ENCODE measurements around the gene PRAC1.
A peak's percentile ranks its signal among the peaks of the same experiment; 100 is the strongest.

PRAC1 gene

GRCh38 chr17:48751733-48752398 is 29.5 kb upstream of the PRAC1 start:
- no peak for TF ChIP-seq CTCF (conservative IDR thresholded peaks at IDR 0.05)
- peak overlapping the region; percentile 100 for H3K27ac ChIP-seq

- H3K27ac ChIP-seq = peak overlapping the region; percentile 100
- TF ChIP-seq CTCF (conservative IDR thresholded peaks at IDR 0.05) = peak; percentile 27; the same call in 1 of the 2 replicates
Measured at GRCh38 chr17:48751172-48751571, 28.9 kb upstream of the PRAC1 start.

GRCh38 chr17:48749621-48750553 is 27.6 kb upstream of the PRAC1 start:
- H3K27ac ChIP-seq = peak overlapping the region; percentile 100
- TF ChIP-seq CTCF (conservative IDR thresholded peaks at IDR 0.05) = no peak

DNA sequence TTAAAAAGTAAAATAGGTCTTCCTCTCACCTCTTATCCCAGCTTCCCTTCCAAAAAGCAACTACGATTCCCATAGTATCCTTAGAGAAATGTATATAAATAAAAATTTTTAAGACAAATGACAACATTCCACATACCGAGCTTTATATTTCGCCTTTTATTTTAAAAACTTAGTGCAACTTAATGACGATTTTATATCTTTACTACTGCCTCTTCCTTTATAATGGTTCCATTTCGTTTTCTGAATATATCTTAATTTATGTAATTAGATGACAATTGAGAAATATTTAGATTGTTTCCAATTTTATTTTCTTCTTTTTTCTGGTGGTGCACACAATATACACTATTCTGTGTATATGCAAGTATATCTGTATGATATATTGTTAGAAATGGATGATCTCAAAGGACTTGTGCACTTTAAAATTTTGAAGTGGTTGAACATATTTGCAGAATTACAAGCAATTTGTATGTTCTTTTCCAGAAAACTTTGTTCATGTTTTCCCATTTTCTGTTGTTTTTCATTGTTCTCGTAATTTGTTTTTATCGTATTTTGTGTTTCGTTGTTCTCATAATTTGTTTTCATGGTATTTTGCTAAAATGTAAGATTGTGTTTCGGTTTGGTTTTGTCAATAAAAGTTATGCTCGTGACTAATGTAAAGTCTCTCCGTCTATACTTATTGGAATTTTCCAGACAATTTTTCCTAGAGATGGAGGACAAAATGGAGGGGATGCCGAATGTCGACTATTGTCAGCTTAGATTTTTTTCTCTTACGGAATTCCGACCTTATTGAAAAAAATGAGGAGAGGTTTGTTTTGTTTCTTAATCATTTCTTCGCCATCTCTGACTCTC is 26.6 kb upstream of the PRAC1 start:
- no peak for TF ChIP-seq CTCF (conservative IDR thresholded peaks at IDR 0.05)

DNA sequence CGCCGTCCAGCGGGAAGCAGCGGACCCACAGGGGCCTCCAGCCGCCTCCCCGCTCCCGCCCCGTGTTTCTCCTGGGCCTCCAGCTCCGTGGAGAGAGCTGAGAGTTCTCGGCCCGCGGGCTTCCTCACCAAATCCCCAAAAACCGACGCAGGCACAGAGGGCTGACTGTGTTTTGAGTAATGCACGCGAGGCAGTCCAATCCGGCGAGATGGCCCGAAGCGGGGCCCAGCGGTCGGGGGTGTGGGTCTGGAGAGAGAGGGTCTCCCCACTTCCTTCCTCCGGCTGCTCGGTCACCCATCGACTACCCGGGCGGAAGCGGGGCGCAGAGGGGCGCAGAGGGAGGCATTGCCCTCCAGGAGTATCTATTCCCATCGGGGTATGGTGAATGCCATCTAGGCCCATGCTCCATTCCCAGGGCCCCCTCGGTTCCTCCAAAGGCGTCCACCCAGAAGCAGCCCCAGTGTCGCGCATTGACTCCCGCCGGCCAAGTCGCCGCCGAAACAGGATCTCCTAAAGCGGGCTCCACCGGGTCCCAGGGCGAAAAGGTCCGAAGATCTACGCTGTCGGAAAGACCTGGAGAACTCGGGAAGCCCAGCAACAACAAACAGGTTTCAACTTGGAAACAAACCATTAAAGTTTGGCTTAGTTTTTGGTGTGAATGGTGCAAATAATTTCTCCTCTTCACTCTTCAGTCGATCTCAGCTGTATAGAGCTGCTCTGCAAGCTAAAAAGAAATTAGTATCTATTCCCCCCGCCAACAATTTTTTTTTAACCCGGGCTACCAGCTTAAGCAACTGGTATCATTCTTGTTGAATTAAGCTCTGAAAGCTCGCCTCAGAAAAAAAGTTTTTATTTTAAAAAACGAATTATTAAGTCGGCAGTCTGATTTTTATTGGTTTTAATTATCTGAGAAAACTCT is 25.4 kb upstream of the PRAC1 start:
- no peak for TF ChIP-seq CTCF (conservative IDR thresholded peaks at IDR 0.05)
- H3K27ac ChIP-seq = peak overlapping the region; percentile 100

More for the DNA sequence above, 26.6 kb upstream of the PRAC1 start:
- H3K27ac ChIP-seq = peak overlapping the region; percentile 100

DNA sequence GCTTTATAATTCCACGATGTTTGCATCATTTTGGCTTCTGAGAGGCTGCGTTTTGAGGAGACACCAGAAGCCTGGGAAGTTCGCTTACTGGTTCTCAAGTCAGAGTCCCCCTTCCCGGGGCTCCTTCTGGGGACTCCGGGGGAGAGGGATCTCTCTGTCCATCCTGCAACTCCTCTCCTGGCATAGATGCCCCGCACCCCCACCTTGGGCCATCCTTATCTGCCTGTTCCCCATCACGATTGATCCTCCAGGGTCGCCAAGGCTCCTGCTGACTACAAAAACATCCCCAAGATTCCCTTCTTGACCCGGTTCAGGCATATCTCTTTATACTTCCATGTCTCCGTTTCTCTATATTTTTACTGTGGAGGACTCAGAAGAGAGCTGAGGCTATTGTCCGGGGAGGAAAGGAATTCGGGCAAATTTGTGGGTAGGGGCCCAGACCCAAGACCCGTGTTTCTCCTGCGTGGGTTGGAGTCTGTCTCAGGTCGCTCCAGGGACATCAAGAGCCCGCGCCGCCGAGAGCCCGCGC is 24.7 kb upstream of the PRAC1 start:
- H3K27ac ChIP-seq = peak overlapping the region; percentile 100
- TF ChIP-seq CTCF (conservative IDR thresholded peaks at IDR 0.05) = no peak

Measured in VCaP (cell line).